IMR-90 (cell line): Measurements from ENCODE around the gene CD151. TPM values are rescaled to one million over a fixed set of nuclear protein-coding genes. Genes with fewer than 3 reads are reported as not detected.
A peak's percentile ranks its signal among the peaks of the same experiment; 100 is the strongest.

Experiments
- ATAC-seq: fragments of 200-7000 bp; cut with Tn5 transposase; 2 replicates; pipeline ENCODE4 v1.9.1; 2020; ENCODE audit warnings: low read depth, mild to moderate bottlenecking, moderate library complexity
- BruUV-seq: library from RNA; stranded (reverse); fragments of 400-500 nt; replicated peaks from 2 replicates; lab custom pipeline; 2021; lab: Mats Ljungman, UMichigan
- CTCF ChIA-PET: fragments of 300-600 bp; formaldehyde crosslinking; extraction: SDS; loops from one replicate; lab custom pipeline; 2021; ENCODE audit warnings: antibody characterized with exemption; lab: Yijun Ruan, JAX
- POLR2A ChIA-PET: fragments of 300-600 bp; sonication (Branson Sonifier 250); formaldehyde crosslinking; loops from one replicate; lab custom pipeline; 2022; ENCODE audit warnings: antibody characterized with exemption; ENCODE audit not compliant: unreplicated experiment; lab: Charles Lee
- DNase-seq: peaks from one replicate; pipeline ENCODE4 v3.0.0; 2013
- H2AFZ ChIP-seq: replicated peaks from 2 replicates; pipeline ENCODE3; 2013; ENCODE audit warnings: low read length, mild to moderate bottlenecking; ENCODE audit not compliant: poor library complexity
- H2AK5ac ChIP-seq: 2 replicates; pipeline ENCODE4 v1.6.1; 2013; ENCODE audit warnings: low read depth, low read length, inconsistent platforms
- H2AK9ac ChIP-seq: replicated peaks from 2 replicates; pipeline ENCODE3; 2013; ENCODE audit warnings: mild to moderate bottlenecking, low read depth, low read length, moderate library complexity; ENCODE audit not compliant: poor library complexity
- H2BK120ac ChIP-seq: 2 replicates; pipeline ENCODE4 v1.6.1; 2013; ENCODE audit warnings: low read depth, low read length, inconsistent platforms
- H2BK15ac ChIP-seq: 3 replicates; pipeline ENCODE4 v1.6.1; 2013; ENCODE audit warnings: low read depth, low read length, inconsistent platforms
- H2BK20ac ChIP-seq: 2 replicates; pipeline ENCODE4 v1.6.1; 2013; ENCODE audit warnings: low read depth, mild to moderate bottlenecking, inconsistent platforms, low read length, moderate library complexity
- H2BK5ac ChIP-seq: 2 replicates; pipeline ENCODE4 v1.6.1; 2013; ENCODE audit warnings: mild to moderate bottlenecking, low read depth, low read length, inconsistent platforms; ENCODE audit not compliant: poor library complexity, severe bottlenecking
- H3K14ac ChIP-seq: replicated peaks from 2 replicates; pipeline ENCODE4 v1.6.1; 2013; ENCODE audit warnings: low read depth, low read length, inconsistent platforms
- H3K18ac ChIP-seq: 2 replicates; pipeline ENCODE4 v1.6.1; 2013; ENCODE audit warnings: low read depth, low read length, control low read depth
- H3K23ac ChIP-seq: 2 replicates; pipeline ENCODE4 v1.6.1; 2013; ENCODE audit warnings: low read depth, low read length, inconsistent platforms
- H3K27ac ChIP-seq: 2 replicates; pipeline ENCODE4 v1.5.1; 2013; ENCODE audit warnings: mild to moderate bottlenecking, control low read depth, low read length; ENCODE audit not compliant: insufficient read depth
- H3K27me3 ChIP-seq: 2 replicates; pipeline ENCODE4 v1.6.1; 2013; ENCODE audit warnings: low read length; ENCODE audit not compliant: control insufficient read depth, insufficient read depth
- H3K36me3 ChIP-seq: 2 replicates; pipeline ENCODE4 v1.6.1; 2013; ENCODE audit warnings: low read length, mixed read lengths; ENCODE audit not compliant: control insufficient read depth, insufficient read depth
- H3K4ac ChIP-seq: 2 replicates; pipeline ENCODE4 v1.6.1; 2013; ENCODE audit warnings: low read depth, low read length, inconsistent platforms
- H3K4me1 ChIP-seq: 2 replicates; pipeline ENCODE4 v1.6.1; 2013; ENCODE audit warnings: low read length, mixed read lengths; ENCODE audit not compliant: control insufficient read depth, insufficient read depth
- H3K4me2 ChIP-seq: 2 replicates; pipeline ENCODE4 v1.6.1; 2013; ENCODE audit warnings: low read depth, mild to moderate bottlenecking, control low read depth, low read length, moderate library complexity
- H3K4me3 ChIP-seq: 2 replicates; pipeline ENCODE4 v1.5.1; 2013; ENCODE audit warnings: low read depth, mild to moderate bottlenecking, control low read depth, low read length, moderate library complexity; ENCODE audit not compliant: insufficient read depth
- H3K56ac ChIP-seq: 2 replicates; pipeline ENCODE4 v1.6.1; 2013; ENCODE audit warnings: low read length, inconsistent platforms; ENCODE audit not compliant: insufficient read depth; ENCODE audit errors: extremely low read depth
- H3K79me1 ChIP-seq, 2 experiments: 2 replicates each; pipeline ENCODE4 v1.6.1; 2013; ENCODE audit warnings: low read length in 2 of 2, inconsistent platforms in 1 of 2, low read depth in 1 of 2
- H3K9ac ChIP-seq: 2 replicates; pipeline ENCODE4 v1.6.1; 2013; ENCODE audit warnings: low read depth, low read length, control low read depth
- H3K9me1 ChIP-seq: 2 replicates; pipeline ENCODE4 v1.6.1; 2013; ENCODE audit warnings: low read length, inconsistent platforms; ENCODE audit not compliant: insufficient read depth
- H3K9me3 ChIP-seq: 2 replicates; pipeline ENCODE4 v1.6.1; 2013; ENCODE audit warnings: low read length; ENCODE audit not compliant: control insufficient read depth, insufficient read depth
- H4K20me1 ChIP-seq: 2 replicates; pipeline ENCODE4 v1.6.1; 2013; ENCODE audit warnings: low read length, inconsistent platforms; ENCODE audit not compliant: insufficient read depth
- H4K5ac ChIP-seq: 2 replicates; pipeline ENCODE4 v1.6.1; 2013; ENCODE audit warnings: mild to moderate bottlenecking, low read depth, low read length, control low read depth
- H4K8ac ChIP-seq, 2 experiments: 2 replicates each; pipeline ENCODE4 v1.6.1; 2013; ENCODE audit warnings: low read depth in 2 of 2, low read length in 2 of 2, control low read depth in 1 of 2, inconsistent platforms in 1 of 2
- H4K91ac ChIP-seq: 2 replicates; pipeline ENCODE4 v1.6.1; 2013; ENCODE audit warnings: low read depth, low read length, inconsistent platforms; ENCODE audit not compliant: insufficient read depth
- BHLHE40 ChIP-seq: fragments of 150-350 bp; IDR thresholded peaks from 2 replicates; pipeline ENCODE4 v1.6.1; 2016; ENCODE audit warnings: mild to moderate bottlenecking, low read depth, low read length
- CHD1 ChIP-seq: IDR thresholded peaks from 2 replicates; pipeline ENCODE4 v1.6.1; 2012; ENCODE audit warnings: low read depth, low read length, improper control_type of control experiment
- ELK1 ChIP-seq: fragments of 150-350 bp; IDR thresholded peaks from 2 replicates; pipeline ENCODE4 v1.6.1; 2016; ENCODE audit warnings: low read depth, mild to moderate bottlenecking, low read length, moderate library complexity, borderline replicate concordance
- MAZ ChIP-seq: IDR thresholded peaks from 2 replicates; pipeline ENCODE4 v1.6.1; 2012; ENCODE audit warnings: low read depth, mild to moderate bottlenecking, low read length, improper control_type of control experiment, moderate library complexity, borderline replicate concordance
- NFE2L2 ChIP-seq: fragments of 150-350 bp; IDR thresholded peaks from 2 replicates; pipeline ENCODE4 v1.6.1; 2016; ENCODE audit warnings: low read depth, mild to moderate bottlenecking, low read length
- POLR2A ChIP-seq: IDR thresholded peaks from 2 replicates; pipeline ENCODE4 v1.6.1; 2012; ENCODE audit warnings: mild to moderate bottlenecking, low read depth, low read length
- RAD21 ChIP-seq: IDR thresholded peaks from 2 replicates; pipeline ENCODE4 v1.6.1; 2012; ENCODE audit warnings: low read length, improper control_type of control experiment
- RCOR1 ChIP-seq: IDR thresholded peaks from 2 replicates; pipeline ENCODE4 v1.6.1; 2012; ENCODE audit warnings: mild to moderate bottlenecking, low read length, improper control_type of control experiment; ENCODE audit not compliant: insufficient replicate concordance
- WGBS, 2 experiments: methylation state at CpG; one replicate each; pipeline versions ENCODE4 v1.1.5 to v1.1.7; 2013; ENCODE audit warnings: missing lambda C conversion rate in 2 of 2; ENCODE audit not compliant: insufficient read length in 1 of 2; ENCODE audit errors: extremely low coverage in 2 of 2; 5-methylcytosine and 5-hydroxymethylcytosine counted together
- dilution Hi-C: fragments of 300-500 bp; cut with HindIII; formaldehyde crosslinking; loops from one replicate; pipeline ENCODE4 v1.14.3; 2018; ENCODE audit warnings: low sequenced_read_pairs; ENCODE audit not compliant: unreplicated experiment
- in situ Hi-C: fragments of 300-500 bp; cut with MboI; formaldehyde crosslinking; loops from 3 replicates; pipeline ENCODE4 v1.14.3; 2019; ENCODE audit warnings: low sequenced_read_pairs, inconsistent platforms, mixed read lengths
- intact Hi-C: fragments of 100-400 bp; cut with micrococcal nuclease; formaldehyde crosslinking; loops from 2 replicates; pipeline ENCODE4 v1.10.0; 2022
- polyA plus RNA-seq, 3 experiments: library from polyadenylated mRNA; depleted of rRNA; stranded (reverse); fragments of >200 nt; gene quantifications; 2 replicates each; pipeline ENCODE4 v1.2.3, GENCODE V29; 2012; ENCODE audit warnings: low replicate concordance in 1 of 3
- total RNA-seq: library from RNA; depleted of rRNA; stranded (reverse); fragments of >200 nt; gene quantifications from 2 replicates; pipeline ENCODE4 v1.2.3, GENCODE V29; 2012

CD151 gene
- total and polyA plus RNA-seq, 2 of the 4 experiments (the other 2 are of a cell fraction) = 1,150 to 1,267 TPM

- Histone ChIP-seq H2BK20ac (no peak overlapping the region), H3K14ac (no peak overlapping the region), H4K91ac (no peak overlapping the region), H3K79me1 (peaks cover 0 to 15% of the 10 kb centered on the region in 2 experiments; a peak in 2 of 4 replicates), H3K9me1 (no peaks in the 10 kb centered on the region), H3K4ac (no peak overlapping the region), H3K9ac (no peak overlapping the region), H3K4me2 (no peak overlapping the region), H3K36me3 (0 out of 2 replicates have a peak, but pooled peaks cover 2% of the 10 kb centered on the region), H3K56ac (no peak overlapping the region), H3K27ac (no peak overlapping the region), H4K20me1 (peaks cover 16% of the 10 kb centered on the region), H4K5ac (no peak overlapping the region), H2AK5ac (no peak overlapping the region), H3K4me1 (peaks cover 11% of the 10 kb centered on the region), H3K23ac (no peak overlapping the region), H2BK120ac (no peak overlapping the region), H3K27me3 (no peaks in the 10 kb centered on the region), H2AK9ac (peak overlapping the region; percentile 1), H2BK15ac (no peak overlapping the region), H3K9me3 (no peaks in the 10 kb centered on the region), H3K4me3 (no peak overlapping the region), H2BK5ac (no peak overlapping the region), H3K18ac (no peak overlapping the region), H2AFZ (no peak overlapping the region), H4K8ac (no peak overlapping the region)
- ChIA-PET POLR2A (no interaction called here), CTCF (no interaction called here)
- TF ChIP-seq RCOR1 (no peak), ELK1 (no peak), NFE2L2 (no peak), MAZ (no peak), BHLHE40 (no peak), RAD21 (no peak), CHD1 (no peak), POLR2A (no peak)
- DNase-seq (no peak), ATAC-seq (no peak)
- dilution Hi-C loops (no loop called here), intact Hi-C loops (no loop called here), in situ Hi-C loops (no loop called here)
- 93% methylated on average over 10 of the region's 24 CpGs; no CpG with 5 or more reads in 1 of the 2 experiments for WGBS, 2 experiments
- BruUV-seq = no TSS peak
Observed at GRCh38 chr11:786235-787083, 46.3 kb upstream of the CD151 start.
